ENCODE data around the gene DAZAP1.
A peak's percentile ranks its signal among the peaks of the same experiment; 100 is the strongest.

DAZAP1 gene

DNA sequence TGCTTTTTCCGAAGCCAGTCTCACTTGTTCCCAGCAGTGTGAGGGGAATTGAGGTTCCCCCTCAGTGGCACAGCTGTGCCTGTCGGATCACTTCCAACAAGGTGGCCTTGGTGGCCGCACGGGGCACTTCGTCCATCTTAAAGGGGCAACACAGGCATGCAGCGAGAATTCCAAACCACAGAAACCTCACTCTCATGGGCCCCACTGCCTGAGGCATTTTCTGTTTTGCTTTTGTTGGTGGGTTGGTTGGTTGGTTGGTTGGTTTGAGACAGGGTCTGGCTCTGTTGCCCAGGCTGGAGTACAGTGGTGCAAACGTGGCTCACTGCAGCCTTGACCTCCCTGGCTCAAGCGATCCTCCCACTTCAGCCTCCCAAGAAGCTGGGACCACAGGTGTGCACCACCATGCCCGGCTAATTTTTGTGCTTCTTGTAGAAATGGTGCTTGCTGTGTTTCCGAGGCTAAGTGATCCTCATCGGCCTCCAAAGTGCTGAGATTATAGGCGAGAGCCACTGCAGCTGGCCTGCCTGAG lies 27.4 kb upstream of the DAZAP1 start:
- Histone ChIP-seq H3K4me3 (ENCODE audit: insufficient read depth in 1 of 2, low read depth in 1 of 2, low read length in 2 of 2) (no peak overlapping the region), H2BK12ac (ENCODE audit: low read length in 2 of 2) (no peak overlapping the region), H3K27me3 (ENCODE audit: control insufficient read depth in 1 of 2, insufficient read depth in 1 of 2, low read length in 2 of 2) (no peaks in the 10 kb centered on the region), H3K4me1 (ENCODE audit: control insufficient read depth, insufficient read depth, low read depth, low read length) (peaks cover 10% of the 10 kb centered on the region), H3K9ac (ENCODE audit: low read length) (no peak overlapping the region), H3K14ac (ENCODE audit: low read length in 2 of 2) (no peak overlapping the region), H2AFZ (ENCODE audit: low read depth, low read length) (no peak overlapping the region), H2BK15ac (ENCODE audit: low read depth, poor library complexity, severe bottlenecking) (no peak overlapping the region), H3K4ac (ENCODE audit: low read depth in 1 of 2, low read length in 2 of 2) (no peak overlapping the region), H3K36me3 (ENCODE audit: control insufficient read depth in 1 of 2, insufficient read depth in 2 of 2, low read depth in 1 of 2, low read length in 2 of 2) (peaks cover 13 to 29% of the 10 kb centered on the region in 2 experiments), H3K4me2 (ENCODE audit: low read length, poor library complexity, severe bottlenecking) (no peak overlapping the region), H3K27ac (ENCODE audit: low read length, poor library complexity, severe bottlenecking) (no peak overlapping the region), H4K91ac (ENCODE audit: low read length) (no peak overlapping the region), H3K79me1 (replicated peaks; ENCODE audit: low read length, poor library complexity, severe bottlenecking) (peaks cover 17% of the 10 kb centered on the region), H3K9me3 (ENCODE audit: control insufficient read depth, low read length) (no peaks in the 10 kb centered on the region), H2BK5ac (ENCODE audit: low read depth, low read length, poor library complexity, severe bottlenecking) (no peak overlapping the region), H2AK5ac (ENCODE audit: low read length, severe bottlenecking) (no peak overlapping the region), H4K8ac (ENCODE audit: low read length) (no peak overlapping the region), H2BK120ac (ENCODE audit: low read depth, low read length) (no peak overlapping the region), H3K23ac (ENCODE audit: low read length in 2 of 2) (no peak overlapping the region), H3K18ac (ENCODE audit: low read depth in 1 of 2, low read length in 2 of 2) (no peak overlapping the region)
- WGBS: 87% methylated on average over 7 of the region's 12 CpGs
- DNase-seq: no peak

DNA sequence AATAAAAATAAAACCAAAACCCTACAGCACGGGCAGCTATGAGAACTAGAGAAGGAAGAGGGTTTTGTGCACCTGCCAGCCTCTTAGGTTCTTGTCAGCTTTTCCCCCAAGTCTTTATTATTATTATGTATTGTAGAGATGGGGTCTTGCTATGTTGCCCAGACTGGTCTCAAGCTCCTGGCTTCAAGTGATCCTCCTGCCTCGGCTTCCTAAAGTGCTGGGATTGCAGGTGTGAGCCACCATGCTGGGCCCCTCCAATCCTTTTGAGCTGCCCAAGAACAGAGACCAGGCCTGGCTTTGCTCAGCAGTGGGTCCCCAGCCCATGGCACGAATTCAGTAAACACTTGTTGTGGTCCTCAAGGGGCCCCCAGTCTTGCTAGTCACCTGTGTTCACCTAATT lies 25.1 kb upstream of the DAZAP1 start:
- H3K4me1 ChIP-seq (ENCODE audit: control insufficient read depth, insufficient read depth, low read depth, low read length): peaks cover 9% of the 10 kb centered on the region
- no peak overlapping the region for H2AFZ ChIP-seq (ENCODE audit: low read depth, low read length)
- no peak overlapping the region for H3K14ac ChIP-seq (ENCODE audit: low read length in 2 of 2)
- DNase-seq: no peak
- H2BK12ac ChIP-seq (ENCODE audit: low read length in 2 of 2): no peak overlapping the region
- no peak overlapping the region for H4K91ac ChIP-seq (ENCODE audit: low read length)
- H3K4me3 ChIP-seq (ENCODE audit: insufficient read depth in 1 of 2, low read depth in 1 of 2, low read length in 2 of 2): no peak overlapping the region
- H3K27ac ChIP-seq (ENCODE audit: low read length, poor library complexity, severe bottlenecking): no peak overlapping the region
- no peak overlapping the region for H3K4ac ChIP-seq (ENCODE audit: low read depth in 1 of 2, low read length in 2 of 2)
- peaks cover 30% of the 10 kb centered on the region for H3K79me1 ChIP-seq (replicated peaks; ENCODE audit: low read length, poor library complexity, severe bottlenecking)
- no peak overlapping the region for H2AK5ac ChIP-seq (ENCODE audit: low read length, severe bottlenecking)
- H3K27me3 ChIP-seq (ENCODE audit: control insufficient read depth in 1 of 2, insufficient read depth in 1 of 2, low read length in 2 of 2): no peaks in the 10 kb centered on the region
- WGBS: 93% methylated on average over 2 of the region's 3 CpGs
- H3K23ac ChIP-seq (ENCODE audit: low read length in 2 of 2): no peak overlapping the region
- H3K9me3 ChIP-seq (ENCODE audit: control insufficient read depth, low read length): no peaks in the 10 kb centered on the region
- no peak overlapping the region for H3K9ac ChIP-seq (ENCODE audit: low read length)
- H3K18ac ChIP-seq (ENCODE audit: low read depth in 1 of 2, low read length in 2 of 2): no peak overlapping the region
- no peak overlapping the region for H3K4me2 ChIP-seq (ENCODE audit: low read length, poor library complexity, severe bottlenecking)
- H2BK15ac ChIP-seq (ENCODE audit: low read depth, poor library complexity, severe bottlenecking): no peak overlapping the region
- H2BK5ac ChIP-seq (ENCODE audit: low read depth, low read length, poor library complexity, severe bottlenecking): no peak overlapping the region
- no peak overlapping the region for H4K8ac ChIP-seq (ENCODE audit: low read length)
- peaks cover 4 to 29% of the 10 kb centered on the region in 2 experiments for H3K36me3 ChIP-seq (ENCODE audit: control insufficient read depth in 1 of 2, insufficient read depth in 2 of 2, low read depth in 1 of 2, low read length in 2 of 2)
- H2BK120ac ChIP-seq (ENCODE audit: low read depth, low read length): no peak overlapping the region

DNA sequence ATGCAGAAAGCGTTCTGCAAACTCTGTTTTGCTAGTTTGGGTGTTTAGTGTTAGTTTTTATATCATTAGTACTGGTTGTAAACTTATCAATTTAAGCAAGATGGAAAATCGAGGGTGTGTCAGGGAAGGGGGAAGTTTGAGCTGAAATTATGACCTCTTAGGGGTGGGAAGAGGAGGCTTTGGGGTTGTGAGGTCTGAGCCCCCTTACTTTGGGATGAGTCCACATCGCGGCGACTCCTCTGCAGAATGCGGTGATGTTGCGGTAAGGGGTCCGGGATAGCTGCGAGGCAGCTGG lies 24.4 kb upstream of the DAZAP1 start:
- peaks cover 31% of the 10 kb centered on the region for H3K79me1 ChIP-seq (replicated peaks; ENCODE audit: low read length, poor library complexity, severe bottlenecking)
- no peak overlapping the region for H4K91ac ChIP-seq (ENCODE audit: low read length)
- no peak overlapping the region for H3K14ac ChIP-seq (ENCODE audit: low read length in 2 of 2)
- DNase-seq: no peak
- no peak overlapping the region for H2AFZ ChIP-seq (ENCODE audit: low read depth, low read length)
- H3K27ac ChIP-seq (ENCODE audit: low read length, poor library complexity, severe bottlenecking): no peak overlapping the region
- H3K9me3 ChIP-seq (ENCODE audit: control insufficient read depth, low read length): no peaks in the 10 kb centered on the region
- peaks cover 6% of the 10 kb centered on the region for H3K4me1 ChIP-seq (ENCODE audit: control insufficient read depth, insufficient read depth, low read depth, low read length)
- no peak overlapping the region for H3K23ac ChIP-seq (ENCODE audit: low read length in 2 of 2)
- H2BK12ac ChIP-seq (ENCODE audit: low read length in 2 of 2): no peak overlapping the region
- H3K18ac ChIP-seq (ENCODE audit: low read depth in 1 of 2, low read length in 2 of 2): no peak overlapping the region
- H2BK15ac ChIP-seq (ENCODE audit: low read depth, poor library complexity, severe bottlenecking): no peak overlapping the region
- peaks cover 1 to 29% of the 10 kb centered on the region in 2 experiments for H3K36me3 ChIP-seq (ENCODE audit: control insufficient read depth in 1 of 2, insufficient read depth in 2 of 2, low read depth in 1 of 2, low read length in 2 of 2)
- H3K4ac ChIP-seq (ENCODE audit: low read depth in 1 of 2, low read length in 2 of 2): no peak overlapping the region
- H2BK5ac ChIP-seq (ENCODE audit: low read depth, low read length, poor library complexity, severe bottlenecking): no peak overlapping the region
- WGBS: 16% methylated on average over 9 of the region's 9 CpGs
- H2BK120ac ChIP-seq (ENCODE audit: low read depth, low read length): no peak overlapping the region
- no peak overlapping the region for H2AK5ac ChIP-seq (ENCODE audit: low read length, severe bottlenecking)
- no peak overlapping the region for H4K8ac ChIP-seq (ENCODE audit: low read length)
- no peak overlapping the region for H3K9ac ChIP-seq (ENCODE audit: low read length)
- no peak overlapping the region for H3K4me2 ChIP-seq (ENCODE audit: low read length, poor library complexity, severe bottlenecking)
- H3K4me3 ChIP-seq (ENCODE audit: insufficient read depth in 1 of 2, low read depth in 1 of 2, low read length in 2 of 2): no peak overlapping the region
- H3K27me3 ChIP-seq (ENCODE audit: control insufficient read depth in 1 of 2, insufficient read depth in 1 of 2, low read length in 2 of 2): no peaks in the 10 kb centered on the region

DNA sequence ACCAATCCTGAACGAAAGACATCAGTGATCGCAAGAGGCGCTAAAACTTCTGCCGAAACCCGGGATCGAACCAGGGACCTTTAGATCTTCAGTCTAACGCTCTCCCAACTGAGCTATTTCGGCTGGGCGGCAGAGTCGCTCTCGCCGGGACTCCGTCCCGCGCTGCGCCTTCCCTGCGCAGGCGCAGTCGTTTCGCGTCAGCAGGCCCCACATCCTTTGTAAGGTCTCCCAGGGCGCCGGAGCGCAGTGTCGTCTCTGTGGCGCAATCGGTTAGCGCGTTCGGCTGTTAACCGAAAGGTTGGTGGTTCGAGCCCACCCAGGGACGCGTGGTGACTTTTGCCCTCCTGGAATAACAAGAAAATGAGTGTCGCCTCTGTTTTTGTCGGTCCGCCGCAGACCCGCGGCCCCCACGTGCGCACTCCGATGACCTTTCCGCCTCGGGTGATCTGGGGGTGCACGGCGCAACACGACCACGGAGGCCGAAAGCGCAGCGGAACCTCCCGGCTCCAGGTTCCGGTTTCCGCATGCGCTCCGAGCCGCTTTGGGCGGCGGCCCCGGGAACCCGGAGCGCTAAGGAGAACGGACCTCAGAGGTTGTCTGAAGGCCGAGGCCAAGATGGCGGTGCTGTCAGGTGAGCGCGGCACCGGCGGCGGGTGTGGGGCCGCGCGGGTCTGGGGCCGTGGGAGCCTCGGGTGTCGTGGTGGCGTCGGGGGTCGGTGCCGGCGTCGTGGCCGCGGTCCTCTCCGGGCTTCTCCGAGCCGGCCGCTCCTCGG lies 23.9 kb upstream of the DAZAP1 start, which contains the start of gene NDUFS7:
TSS of gene NDUFS7 (plus strand) at position 596 of the 773 bp plus-strand sequence. CDS start at position 616, 20 bp downstream.
- peak within 1 kb of the TSS; percentile 86 to 96 for H3K4me3 ChIP-seq (ENCODE audit: insufficient read depth in 1 of 2, low read depth in 1 of 2, low read length in 2 of 2)
- peak within 1 kb of the TSS; percentile 61 for H3K4me2 ChIP-seq (ENCODE audit: low read length, poor library complexity, severe bottlenecking)
- H2BK12ac ChIP-seq (ENCODE audit: low read length in 2 of 2): no peak within 1 kb of the TSS
- peak within 1 kb of the TSS; percentile 68 for H2BK15ac ChIP-seq (ENCODE audit: low read depth, poor library complexity, severe bottlenecking)
- WGBS: under 1% methylated on average over 90 of the region's 90 CpGs
- DNase-seq: peak; percentile 91
- peak within 1 kb of the TSS in 1 of 2 experiments; percentile 77 for H3K14ac ChIP-seq (ENCODE audit: low read length in 2 of 2)
- peaks cover 32% of the 10 kb centered on the region for H3K79me1 ChIP-seq (replicated peaks; ENCODE audit: low read length, poor library complexity, severe bottlenecking)
- peak within 1 kb of the TSS; percentile 93 to 98 for H3K18ac ChIP-seq (ENCODE audit: low read depth in 1 of 2, low read length in 2 of 2)
- peak within 1 kb of the TSS; percentile 62 for H4K91ac ChIP-seq (ENCODE audit: low read length)
- peak within 1 kb of the TSS; percentile 78 for H4K8ac ChIP-seq (ENCODE audit: low read length)
- H3K4me1 ChIP-seq (ENCODE audit: control insufficient read depth, insufficient read depth, low read depth, low read length): peaks cover 6% of the 10 kb centered on the region
- peak within 1 kb of the TSS; percentile 51 to 67 for H3K4ac ChIP-seq (ENCODE audit: low read depth in 1 of 2, low read length in 2 of 2)
- peak within 1 kb of the TSS; percentile 77 for H3K27ac ChIP-seq (ENCODE audit: low read length, poor library complexity, severe bottlenecking)
- no peak within 1 kb of the TSS for H3K23ac ChIP-seq (ENCODE audit: low read length in 2 of 2)
- H2BK120ac ChIP-seq (ENCODE audit: low read depth, low read length): peak within 1 kb of the TSS; percentile 11
- H3K36me3 ChIP-seq (ENCODE audit: control insufficient read depth in 1 of 2, insufficient read depth in 2 of 2, low read depth in 1 of 2, low read length in 2 of 2): peaks cover 4 to 29% of the 10 kb centered on the region in 2 experiments
- no peaks in the 10 kb centered on the region for H3K27me3 ChIP-seq (ENCODE audit: control insufficient read depth in 1 of 2, insufficient read depth in 1 of 2, low read length in 2 of 2)
- no peak within 1 kb of the TSS for H2AK5ac ChIP-seq (ENCODE audit: low read length, severe bottlenecking)
- H2BK5ac ChIP-seq (ENCODE audit: low read depth, low read length, poor library complexity, severe bottlenecking): no peak within 1 kb of the TSS
- H3K9me3 ChIP-seq (ENCODE audit: control insufficient read depth, low read length): no peaks in the 10 kb centered on the region
- peak within 1 kb of the TSS; percentile 30 for H2AFZ ChIP-seq (ENCODE audit: low read depth, low read length)
- H3K9ac ChIP-seq (ENCODE audit: low read length): peak within 1 kb of the TSS; percentile 96
